Tibial nerve (tissue), 4 donors: ENCODE data around the gene ZCCHC8. TPM values are rescaled to one million over a fixed set of nuclear protein-coding genes. Genes with fewer than 3 reads are reported as not detected.

Experiments used
- DNase-seq, 2 donors: peaks; one replicate each; pipeline ENCODE4 v3.0.0-alpha.2; 2019; ENCODE audit warnings: low spot score in 2 of 2
- H3K27ac ChIP-seq, 4 donors: fragments of 200-600 bp; sonication (generic) in 3 of 4; one replicate each; pipeline ENCODE4 v1.5.1; 2017 to 2019; ENCODE audit warnings: mild to moderate bottlenecking in 1 of 4
- H3K27me3 ChIP-seq, 2 donors: fragments of 200-600 bp; sonication (generic) in 1 of 2; one replicate each; pipeline versions ENCODE4 v1.5.1 to v1.6.0; 2017 to 2019
- H3K36me3 ChIP-seq, 3 donors: fragments of 200-600 bp; sonication (generic); one replicate each; pipeline ENCODE4 v1.5.1; 2018 to 2019
- H3K4me1 ChIP-seq, 4 donors: fragments of 200-600 bp; sonication (generic) in 3 of 4; one replicate each; pipeline ENCODE4 v1.5.1; 2017 to 2019
- H3K4me3 ChIP-seq, 4 donors: fragments of 200-600 bp; sonication (generic) in 3 of 4; one replicate each; pipeline ENCODE4 v1.5.1; 2017 to 2019; ENCODE audit warnings: mild to moderate bottlenecking in 1 of 4, moderate library complexity in 1 of 4
- H3K9me3 ChIP-seq, 4 donors: fragments of 200-600 bp; sonication (generic) in 3 of 4; one replicate each; pipeline ENCODE4 v1.5.1; 2017 to 2019
- EP300 ChIP-seq, 2 donors: sonication (generic); formaldehyde crosslinking; IDR thresholded peaks; one replicate each; pipeline ENCODE4 v1.6.1; 2017; ENCODE audit warnings: antibody characterized with exemption in 2 of 2, mild to moderate bottlenecking in 1 of 2
- POLR2A ChIP-seq, 2 donors: fragments of 450-650 bp; IDR thresholded peaks; one replicate each; pipeline ENCODE4 v1.6.1; 2017; ENCODE audit warnings: antibody characterized with exemption in 2 of 2, mild to moderate bottlenecking in 2 of 2, moderate library complexity in 2 of 2
- WGBS, 2 donors: methylation state at CpG; one replicate each; pipeline ENCODE4 v1.1.5; 2018; 5-methylcytosine and 5-hydroxymethylcytosine counted together
- small RNA-seq: library from RNA; depleted of rRNA; stranded (forward); fragments of <200 nt; gene quantifications from one replicate; pipeline ENCODE3, GENCODE V24; 2016
- total RNA-seq, 4 donors: library from RNA; depleted of rRNA; stranded (reverse); fragments of >200 nt; gene quantifications; one replicate each; pipeline ENCODE4 v1.1.0, GENCODE V29; 2016
- TF ChIP-seq, protein P1 (sequence below), 5 experiments: fragments of 200-600 bp in 3 of 5; fragments of 450-650 bp in 2 of 5; sonication (generic) in 3 of 5; IDR thresholded peaks; one replicate each; pipeline ENCODE4 v1.5.1; 2016 to 2019; ENCODE audit warnings: antibody characterized with exemption in 5 of 5, mild to moderate bottlenecking in 3 of 5, moderate library complexity in 2 of 5

Gene ZCCHC8
- total RNA-seq, 4 donors from 2014 or later: 22.2 to 32.6 (median 27.4) TPM

DNA sequence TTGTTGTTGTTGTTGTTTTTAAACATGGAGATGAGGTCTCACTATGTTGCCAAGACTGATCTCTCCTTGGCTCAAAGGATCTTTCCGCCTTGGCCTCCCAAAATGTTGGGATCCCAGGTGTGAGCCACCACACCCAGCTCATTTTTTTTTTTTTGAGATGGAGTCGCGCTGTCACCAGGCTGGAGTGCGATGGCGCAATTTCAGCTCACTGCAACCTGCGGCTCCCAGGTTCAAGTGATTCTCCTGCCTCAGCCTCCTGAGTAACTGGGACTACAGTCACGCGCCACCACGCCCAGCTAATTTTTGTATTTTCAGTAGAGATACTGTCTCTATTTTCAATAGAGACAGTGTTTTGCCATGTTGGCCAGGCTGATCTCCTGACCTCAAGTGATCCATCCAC lies 73.3 kb downstream of the ZCCHC8 start:
- no peak for DNase-seq
- Histone ChIP-seq H3K36me3 (no peaks in the 10 kb centered on the region), H3K27me3 (no peaks in the 10 kb centered on the region), H3K4me3 (no peak overlapping the region), H3K9me3 (no peaks in the 10 kb centered on the region), H3K27ac (no peak overlapping the region), H3K4me1 (peaks cover 0 to 12% (median 2%) of the 10 kb centered on the region in 4 donors)
- 95 to 97% methylated on average over 9 of the region's 9 CpGs for WGBS, 2 donors
- TF ChIP-seq, protein P1, sequence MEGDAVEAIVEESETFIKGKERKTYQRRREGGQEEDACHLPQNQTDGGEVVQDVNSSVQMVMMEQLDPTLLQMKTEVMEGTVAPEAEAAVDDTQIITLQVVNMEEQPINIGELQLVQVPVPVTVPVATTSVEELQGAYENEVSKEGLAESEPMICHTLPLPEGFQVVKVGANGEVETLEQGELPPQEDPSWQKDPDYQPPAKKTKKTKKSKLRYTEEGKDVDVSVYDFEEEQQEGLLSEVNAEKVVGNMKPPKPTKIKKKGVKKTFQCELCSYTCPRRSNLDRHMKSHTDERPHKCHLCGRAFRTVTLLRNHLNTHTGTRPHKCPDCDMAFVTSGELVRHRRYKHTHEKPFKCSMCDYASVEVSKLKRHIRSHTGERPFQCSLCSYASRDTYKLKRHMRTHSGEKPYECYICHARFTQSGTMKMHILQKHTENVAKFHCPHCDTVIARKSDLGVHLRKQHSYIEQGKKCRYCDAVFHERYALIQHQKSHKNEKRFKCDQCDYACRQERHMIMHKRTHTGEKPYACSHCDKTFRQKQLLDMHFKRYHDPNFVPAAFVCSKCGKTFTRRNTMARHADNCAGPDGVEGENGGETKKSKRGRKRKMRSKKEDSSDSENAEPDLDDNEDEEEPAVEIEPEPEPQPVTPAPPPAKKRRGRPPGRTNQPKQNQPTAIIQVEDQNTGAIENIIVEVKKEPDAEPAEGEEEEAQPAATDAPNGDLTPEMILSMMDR (IDR thresholded peaks at IDR 0.05): no peak
- TF ChIP-seq POLR2A (IDR thresholded peaks at IDR 0.05) (no peak), EP300 (IDR thresholded peaks at IDR 0.05) (no peak)

DNA sequence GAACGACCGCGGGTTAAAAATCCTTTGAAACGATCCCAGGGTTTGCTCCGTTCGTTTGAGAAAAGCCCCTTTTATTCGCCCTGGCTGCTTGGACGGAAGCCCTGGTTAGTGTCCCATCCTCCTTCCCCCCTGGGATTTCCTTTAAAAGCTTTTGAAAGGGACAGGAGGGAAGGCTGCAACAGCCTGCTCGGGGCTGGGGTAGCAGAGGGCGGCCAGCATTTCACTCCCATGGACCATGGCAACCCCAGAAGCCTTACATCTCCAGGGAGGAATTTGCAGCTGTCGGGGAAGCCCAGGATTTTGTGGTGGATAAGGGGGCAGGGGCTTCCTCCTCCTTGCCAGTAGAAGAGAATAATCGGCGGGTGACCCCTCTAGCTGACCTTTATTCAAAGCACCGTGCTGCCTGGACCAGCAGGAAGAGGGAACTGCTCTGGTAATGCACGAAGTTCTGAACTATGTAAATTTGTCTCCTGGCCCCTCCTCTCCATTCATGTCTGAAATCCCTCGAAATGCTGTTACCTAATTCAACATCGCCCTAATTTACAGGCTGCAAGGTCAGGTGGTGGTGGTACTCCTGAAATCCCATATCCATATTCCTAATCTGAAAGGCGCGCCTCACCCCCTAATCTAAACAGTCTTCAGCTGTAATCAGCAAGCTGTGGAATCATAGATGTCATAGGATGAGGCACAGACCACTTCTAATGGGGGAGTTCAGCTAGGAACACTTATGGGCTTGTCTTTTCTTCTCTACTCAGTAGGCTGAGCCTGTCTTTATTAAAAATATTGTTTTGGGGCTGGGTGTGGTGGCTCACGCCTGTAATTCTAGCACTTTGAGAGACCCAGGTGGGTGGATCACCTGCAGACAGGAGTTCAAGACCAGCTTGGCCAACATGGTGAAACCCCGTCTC lies 77.2 kb downstream of the ZCCHC8 start:
- DNase-seq: no peak
- H3K27me3 ChIP-seq: no peaks in the 10 kb centered on the region
- H3K36me3 ChIP-seq: no peaks in the 10 kb centered on the region
- H3K9me3 ChIP-seq: no peaks in the 10 kb centered on the region
- WGBS, 2 donors: 16 to 18% methylated on average over 20 to 21 of the region's 21 CpGs
- H3K27ac ChIP-seq: peak overlapping the region; percentile 43 to 99 (median 68)
- H3K4me1 ChIP-seq: peaks cover 0 to 33% (median 12%) of the 10 kb centered on the region in 4 donors
- TF ChIP-seq, protein P1 (IDR thresholded peaks at IDR 0.05): no peak
- no peak for TF ChIP-seq POLR2A (IDR thresholded peaks at IDR 0.05)
- no peak for TF ChIP-seq EP300 (IDR thresholded peaks at IDR 0.05)
- H3K4me3 ChIP-seq: peak overlapping the region; percentile 41 to 99 (median 76)

DNA sequence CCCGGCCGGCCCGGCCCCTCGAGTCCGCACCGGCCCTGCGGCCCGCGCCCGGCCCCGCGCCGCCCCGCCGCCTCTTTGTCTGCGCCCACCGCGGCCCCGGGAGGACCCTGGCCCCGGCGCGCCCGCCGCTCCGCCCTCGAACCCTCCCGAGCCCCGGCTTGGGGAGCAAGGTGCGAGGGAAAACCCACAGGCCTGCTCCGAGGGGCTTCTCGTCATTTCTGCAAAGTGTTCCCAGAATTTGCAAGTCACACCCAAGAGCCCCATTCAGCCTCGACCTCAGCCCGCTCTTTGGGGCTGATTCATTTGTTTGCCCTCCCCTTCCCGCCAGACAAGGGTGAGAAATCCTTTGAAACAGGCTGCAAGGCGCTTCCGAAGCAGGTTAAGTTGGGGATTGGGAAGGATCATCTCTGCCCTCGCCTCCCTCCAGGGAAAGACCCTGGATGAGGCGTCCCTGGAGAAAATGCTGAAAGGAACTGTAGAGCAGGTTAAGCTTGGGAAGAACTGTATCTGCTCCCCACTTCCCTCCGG lies 77.9 kb downstream of the ZCCHC8 start:
- DNase-seq: no peak
- Histone ChIP-seq H3K27me3 (no peaks in the 10 kb centered on the region), H3K27ac (peak overlapping the region; percentile 43 to 99 (median 68)), H3K36me3 (no peaks in the 10 kb centered on the region), H3K4me3 (peak overlapping the region; percentile 41 to 99 (median 76)), H3K9me3 (no peaks in the 10 kb centered on the region), H3K4me1 (peaks cover 0 to 34% (median 12%) of the 10 kb centered on the region in 4 donors)
- TF ChIP-seq POLR2A (IDR thresholded peaks at IDR 0.05): no peak
- TF ChIP-seq, protein P1 (IDR thresholded peaks at IDR 0.05): no peak
- no peak for TF ChIP-seq EP300 (IDR thresholded peaks at IDR 0.05)
- 0% methylated on average over 10 to 24 of the region's 39 CpGs for WGBS, 2 donors

DNA sequence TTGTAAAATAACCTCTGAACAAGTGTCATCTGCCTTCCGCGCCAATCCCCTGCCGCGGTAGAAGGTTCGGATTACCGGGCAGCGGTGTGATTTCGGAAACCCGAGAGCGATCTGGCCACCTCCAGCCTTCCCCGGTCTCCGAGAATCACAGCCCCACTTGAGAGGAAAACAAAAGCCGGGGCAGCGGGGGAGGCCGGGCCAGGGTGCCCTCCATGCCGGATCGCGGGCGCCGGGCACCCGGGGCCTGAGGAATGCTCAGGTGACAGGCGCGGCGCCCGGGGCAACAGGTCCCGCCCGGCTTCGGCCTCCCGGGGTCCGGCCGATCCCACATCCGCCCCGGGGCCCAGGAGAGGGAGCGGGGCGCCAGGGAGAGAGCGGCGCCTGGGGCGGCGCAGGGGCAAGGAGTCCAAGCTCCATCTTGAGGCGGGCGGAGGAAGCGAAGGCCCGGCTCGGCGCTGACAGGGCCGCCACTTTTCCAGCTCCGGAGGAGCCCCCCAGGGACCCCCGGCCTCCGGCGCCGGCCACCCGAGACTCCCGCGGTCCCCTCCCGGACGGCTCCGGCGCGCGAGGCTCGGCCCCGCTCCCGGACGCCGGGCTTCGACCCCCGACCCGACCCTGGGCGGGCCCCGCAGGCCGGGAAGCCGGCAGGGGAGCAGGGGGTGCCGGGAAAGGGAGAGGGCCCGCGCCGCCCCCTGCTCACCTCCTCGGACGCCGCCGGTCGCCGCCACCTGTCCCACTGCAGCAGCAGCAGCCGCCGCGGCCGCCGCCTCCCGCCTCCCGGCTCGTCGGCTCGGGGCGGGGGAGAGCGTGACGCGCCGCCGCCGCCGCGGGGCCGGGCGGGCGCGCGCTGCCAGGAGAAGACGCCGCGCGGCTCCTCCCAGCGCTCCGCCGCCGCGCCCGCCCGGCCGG lies 78.7 kb downstream of the ZCCHC8 start, which contains the start of gene CLIP1:
TSS of gene CLIP1 (minus strand) at position 849 of the 909 bp plus-strand sequence. CDS start 42,217 bp downstream, outside the sequence.
- Histone ChIP-seq H3K27me3 (no peaks in the 10 kb centered on the region), H3K27ac (peak within 1 kb of the TSS; percentile 94 to 100 (median 99)), H3K4me1 (peaks cover 0 to 36% (median 12%) of the 10 kb centered on the region in 4 donors), H3K9me3 (no peaks in the 10 kb centered on the region), H3K36me3 (peaks cover 0 to under 1% (median 0%) of the 10 kb centered on the region in 3 donors), H3K4me3 (peak within 1 kb of the TSS; percentile 83 to 99 (median 95))
- WGBS, 2 donors: 1% methylated on average over 30 to 33 of the region's 118 CpGs
- TF ChIP-seq POLR2A (IDR thresholded peaks at IDR 0.05) (peak; percentile 58 to 84), EP300 (IDR thresholded peaks at IDR 0.05) (peak in 1 of 2 donors; percentile 28)
- TF ChIP-seq, protein P1 (IDR thresholded peaks at IDR 0.05): peak; percentile 26 to 66 (median 47)
- DNase-seq: peak; percentile 35 to 52

Small RNA genes lying within 50 kb of the gene (small RNA-seq; reads per million reads assigned to genes)
- not detected for gene RF00411

Other genes starting within 250 kb of the ZCCHC8 start
- gene VPS33A, start 234.4 kb downstream of the ZCCHC8 start, total RNA-seq: 10 to 100 TPM; 12.6 to 23.6 (median 19.2) TPM
- 100 to 1,000 TPM in 1 of 4 donors, 10 to 100 TPM in 3; 89.2 to 105 (median 90.9) TPM for gene CLIP1, start 78.3 kb downstream of the ZCCHC8 start, total RNA-seq
- gene RSRC2, start 26.0 kb upstream of the ZCCHC8 start, total RNA-seq: 100 to 1,000 TPM in 1 of 4 donors, 10 to 100 TPM in 3; 66.6 to 128 (median 80.7) TPM
- gene KNTC1, start 26.3 kb upstream of the ZCCHC8 start, total RNA-seq: 10 to 100 TPM; 14.2 to 27.8 (median 19.7) TPM
- gene HCAR2, start 202.4 kb upstream of the ZCCHC8 start, total RNA-seq: 1 to 10 TPM in 3 of 4 donors, not detected in 1; 2.3 to 6.3 (median 3.3) TPM
- under 1 TPM in 1 of 4 donors, not detected in 3; 0.42 TPM for gene HCAR3, start 215.9 kb upstream of the ZCCHC8 start, total RNA-seq
- gene HCAR1, start 229.9 kb upstream of the ZCCHC8 start, total RNA-seq: 1 to 10 TPM in 2 of 4 donors, under 1 TPM in 2; under 0.01 to 1.8 (median 1.1) TPM